PC-3 (cell line): ENCODE results near the gene CSNK1D. TPM values are rescaled to one million over a fixed set of nuclear protein-coding genes. Genes with fewer than 3 reads are reported as not detected.

ENCODE experiments used
- ATAC-seq: fragments of 200-7000 bp; cut with Tn5 transposase; 2 replicates; pipeline ENCODE4 v1.9.1; 2020; ENCODE audit warnings: mild to moderate bottlenecking, moderate library complexity
- BruUV-seq: library from RNA; stranded (reverse); fragments of 400-500 nt; replicated peaks from 2 replicates; lab custom pipeline; 2021; lab: Mats Ljungman, UMichigan
- CTCF ChIA-PET: fragments of 300-600 bp; sonication (Branson Sonifier 250); formaldehyde crosslinking; loops from one replicate; lab custom pipeline; 2022; ENCODE audit warnings: antibody characterized with exemption; lab: Charles Lee
- POLR2A ChIA-PET: fragments of 300-600 bp; sonication (Branson Sonifier 250); formaldehyde crosslinking; loops from one replicate; lab custom pipeline; 2022; ENCODE audit warnings: antibody characterized with exemption; ENCODE audit not compliant: unreplicated experiment; lab: Charles Lee
- DNase-seq: peaks from one replicate; pipeline ENCODE4 v3.0.0-alpha.2; 2015
- H2AFZ ChIP-seq: fragments of 300-600 bp; sonication (generic); 2 replicates; pipeline ENCODE4 v1.6.0; 2016; ENCODE audit warnings: antibody characterized with exemption, low read length
- H3F3A ChIP-seq: fragments of 300-600 bp; sonication (generic); one replicate; pipeline ENCODE4 v1.6.0; 2017; ENCODE audit warnings: antibody characterized with exemption, low read length, control low read depth, mild to moderate bottlenecking; ENCODE audit not compliant: unreplicated experiment
- H3K27ac ChIP-seq: fragments of 300-600 bp; sonication (generic); 2 replicates; pipeline ENCODE4 v1.5.1; 2016; ENCODE audit warnings: mild to moderate bottlenecking, low read length
- H3K27me3 ChIP-seq: fragments of 300-600 bp; sonication (generic); 2 replicates; pipeline ENCODE4 v1.6.1; 2016; ENCODE audit warnings: low read length, mixed read lengths
- H3K36me3 ChIP-seq: fragments of 300-600 bp; sonication (generic); 2 replicates; pipeline ENCODE4 v1.6.1; 2016; ENCODE audit warnings: low read depth, mixed run types, low read length, mixed read lengths
- H3K4me1 ChIP-seq: fragments of 300-600 bp; sonication (generic); 2 replicates; pipeline ENCODE4 v1.5.1; 2016; ENCODE audit warnings: low read length; ENCODE audit not compliant: insufficient read depth
- H3K4me2 ChIP-seq: fragments of 300-600 bp; sonication (generic); 2 replicates; pipeline ENCODE4 v1.6.0; 2016; ENCODE audit warnings: low read length
- H3K4me3 ChIP-seq: fragments of 300-600 bp; sonication (generic); 2 replicates; pipeline ENCODE4 v1.5.1; 2016; ENCODE audit warnings: mild to moderate bottlenecking, low read length, mixed read lengths
- H3K79me2 ChIP-seq: fragments of 300-600 bp; sonication (generic); 2 replicates; pipeline ENCODE4 v1.6.1; 2017; ENCODE audit warnings: low read length, mixed read lengths
- H3K9ac ChIP-seq: fragments of 300-600 bp; sonication (generic); 2 replicates; pipeline ENCODE4 v1.6.0; 2016; ENCODE audit warnings: mild to moderate bottlenecking, low read length
- H3K9me2 ChIP-seq: fragments of 300-600 bp; sonication (generic); replicated peaks from 2 replicates; pipeline ENCODE4 v1.6.1; 2016; ENCODE audit warnings: mixed run types, low read length, mixed read lengths
- H3K9me3 ChIP-seq: fragments of 300-600 bp; sonication (generic); 2 replicates; pipeline ENCODE4 v1.6.1; 2016; ENCODE audit warnings: low read length, mixed read lengths
- H4K20me1 ChIP-seq: fragments of 300-600 bp; sonication (generic); 2 replicates; pipeline ENCODE4 v1.6.1; 2016; ENCODE audit warnings: low read length, mixed read lengths
- CTCF ChIP-seq: fragments of 300-600 bp; sonication (generic); conservative IDR thresholded peaks from 2 replicates; pipeline ENCODE4 v1.5.1; 2017; ENCODE audit warnings: antibody characterized with exemption, low read depth, mild to moderate bottlenecking, low read length
- EZH2 ChIP-seq: fragments of 300-600 bp; sonication (generic); IDR thresholded peaks from one replicate; pipeline ENCODE4 v1.6.1; 2017; ENCODE audit warnings: antibody characterized with exemption, mild to moderate bottlenecking, low read length; ENCODE audit not compliant: unreplicated experiment
- EZH2phosphoT487 ChIP-seq: fragments of 300-600 bp; sonication (generic); IDR thresholded peaks from 2 replicates; pipeline ENCODE4 v1.6.1; 2018; ENCODE audit warnings: mild to moderate bottlenecking, antibody characterized with exemption, low read length, borderline replicate concordance
- intact Hi-C: fragments of 100-400 bp; cut with micrococcal nuclease; formaldehyde crosslinking; loops from 2 replicates; pipeline ENCODE4 v1.9.0; 2023
- total RNA-seq: library from RNA; depleted of rRNA; stranded (reverse); fragments of >200 nt; gene quantifications from 2 replicates; pipeline ENCODE4 v1.2.3, GENCODE V29; 2014

CSNK1D gene
- total RNA-seq, 1 experiment from 2014 or later, result 58.6 TPM

GRCh38 chr17:82227629-82228277 is 45.7 kb downstream of the CSNK1D start:
- Histone ChIP-seq H3K4me1 (peaks cover 24% of the 10 kb centered on the region), H3K79me2 (peaks cover 46% of the 10 kb centered on the region), H4K20me1 (peaks cover 27% of the 10 kb centered on the region), H3K4me2 (no peak overlapping the region), H3K27ac (no peak overlapping the region), H3K9me3 (no peaks in the 10 kb centered on the region), H3K4me3 (no peak overlapping the region), H3K27me3 (no peaks in the 10 kb centered on the region), H3K9ac (no peak overlapping the region), H2AFZ (no peak overlapping the region), H3K36me3 (no peaks in the 10 kb centered on the region), H3F3A (no peaks in the 10 kb centered on the region), H3K9me2 (no peaks in the 10 kb centered on the region)
- intact Hi-C loops, result no loop called here
- TF ChIP-seq EZH2 (no peak), EZH2phosphoT487 (no peak), CTCF (no peak)
- ChIA-PET POLR2A (no interaction called here), CTCF (no interaction called here)
- TSS peak; percentile 23 for BruUV-seq
- ATAC-seq (no peak), DNase-seq (no peak)

GRCh38 chr17:82226809-82227628 is 46.5 kb downstream of the CSNK1D start:
- no peak for TF ChIP-seq EZH2
- no peak for TF ChIP-seq EZH2phosphoT487
- no peak for TF ChIP-seq CTCF
- Histone ChIP-seq H3K79me2 (peaks cover 38% of the 10 kb centered on the region), H4K20me1 (peaks cover 21% of the 10 kb centered on the region), H3K4me1 (peaks cover 20% of the 10 kb centered on the region), H3K27me3 (no peaks in the 10 kb centered on the region), H3K27ac (no peak overlapping the region), H3K9me3 (no peaks in the 10 kb centered on the region), H2AFZ (no peak overlapping the region), H3K9me2 (no peaks in the 10 kb centered on the region), H3K4me3 (no peak overlapping the region), H3F3A (no peaks in the 10 kb centered on the region), H3K9ac (no peak overlapping the region), H3K4me2 (no peak overlapping the region), H3K36me3 (no peaks in the 10 kb centered on the region)
- CTCF ChIA-PET, result no interaction called here
- intact Hi-C loops, result no loop called here
- no peak for ATAC-seq
- POLR2A ChIA-PET, result no interaction called here
- no peak for DNase-seq
- no TSS peak for BruUV-seq
